Karpas-422 (cell line): ENCODE measurements around the gene VAC14. TPM values are rescaled to one million over a fixed set of nuclear protein-coding genes. Genes with fewer than 3 reads are reported as not detected.

Source experiments
- DNase-seq: peaks from one replicate; pipeline ENCODE4 v3.0.0-alpha.2; 2015
- H2AFZ ChIP-seq: fragments of 200-600 bp; sonication (generic); 2 replicates; pipeline ENCODE4 v1.6.1; 2014; ENCODE audit warnings: antibody characterized with exemption, low read length, mixed read lengths
- H3K27ac ChIP-seq: fragments of 200-600 bp; sonication (generic); 2 replicates; pipeline ENCODE4 v1.5.1; 2014; ENCODE audit warnings: mild to moderate bottlenecking, low read length, moderate library complexity
- H3K27me3 ChIP-seq: fragments of 200-600 bp; sonication (generic); 2 replicates; pipeline ENCODE4 v1.6.1; 2014; ENCODE audit warnings: low read length, mixed read lengths
- H3K36me3 ChIP-seq: fragments of 200-600 bp; sonication (generic); 2 replicates; pipeline ENCODE4 v1.6.1; 2014; ENCODE audit warnings: low read length, mixed read lengths; ENCODE audit not compliant: insufficient read depth
- H3K4me1 ChIP-seq: fragments of 200-600 bp; sonication (generic); 2 replicates; pipeline ENCODE4 v1.6.1; 2014; ENCODE audit warnings: mild to moderate bottlenecking, low read length, mixed read lengths
- H3K4me2 ChIP-seq: fragments of 200-600 bp; sonication (generic); 2 replicates; pipeline ENCODE4 v1.6.1; 2014; ENCODE audit warnings: low read length, low read depth, mild to moderate bottlenecking; ENCODE audit not compliant: poor library complexity, severe bottlenecking
- H3K4me3 ChIP-seq: fragments of 200-600 bp; sonication (generic); 2 replicates; pipeline ENCODE4 v1.5.1; 2014; ENCODE audit warnings: mild to moderate bottlenecking, antibody characterized with exemption, low read length, mixed read lengths
- H3K79me2 ChIP-seq: fragments of 200-600 bp; sonication (generic); 2 replicates; pipeline ENCODE4 v1.6.1; 2014; ENCODE audit warnings: mild to moderate bottlenecking, low read length, mixed read lengths
- H3K9ac ChIP-seq: fragments of 200-600 bp; sonication (generic); 2 replicates; pipeline ENCODE4 v1.6.0; 2014; ENCODE audit warnings: low read length
- H3K9me2 ChIP-seq: fragments of 200-600 bp; sonication (generic), shearing (Covaris generic); replicated peaks from 2 replicates; pipeline ENCODE4 v1.6.0; 2014; ENCODE audit warnings: mild to moderate bottlenecking, low read length, moderate library complexity; ENCODE audit not compliant: insufficient read depth
- H3K9me3 ChIP-seq: fragments of 300-700, 200-600 bp; sonication (generic); 2 replicates; pipeline ENCODE4 v1.6.1; 2014; ENCODE audit warnings: low read length, mixed read lengths
- H4K20me1 ChIP-seq: fragments of 200-600 bp; sonication (generic); 2 replicates; pipeline ENCODE4 v1.6.1; 2014; ENCODE audit warnings: mild to moderate bottlenecking, antibody characterized with exemption, low read length, low read depth; ENCODE audit not compliant: insufficient read depth
- total RNA-seq: library from RNA; depleted of rRNA; stranded (reverse); fragments of >200 nt; shearing (Covaris generic); gene quantifications from 2 replicates; pipeline ENCODE4 v1.2.3, GENCODE V29; 2014; ENCODE audit warnings: low replicate concordance

The VAC14 gene
- total RNA-seq, 1 experiment from 2014 or later, result 39.1 TPM

DNA sequence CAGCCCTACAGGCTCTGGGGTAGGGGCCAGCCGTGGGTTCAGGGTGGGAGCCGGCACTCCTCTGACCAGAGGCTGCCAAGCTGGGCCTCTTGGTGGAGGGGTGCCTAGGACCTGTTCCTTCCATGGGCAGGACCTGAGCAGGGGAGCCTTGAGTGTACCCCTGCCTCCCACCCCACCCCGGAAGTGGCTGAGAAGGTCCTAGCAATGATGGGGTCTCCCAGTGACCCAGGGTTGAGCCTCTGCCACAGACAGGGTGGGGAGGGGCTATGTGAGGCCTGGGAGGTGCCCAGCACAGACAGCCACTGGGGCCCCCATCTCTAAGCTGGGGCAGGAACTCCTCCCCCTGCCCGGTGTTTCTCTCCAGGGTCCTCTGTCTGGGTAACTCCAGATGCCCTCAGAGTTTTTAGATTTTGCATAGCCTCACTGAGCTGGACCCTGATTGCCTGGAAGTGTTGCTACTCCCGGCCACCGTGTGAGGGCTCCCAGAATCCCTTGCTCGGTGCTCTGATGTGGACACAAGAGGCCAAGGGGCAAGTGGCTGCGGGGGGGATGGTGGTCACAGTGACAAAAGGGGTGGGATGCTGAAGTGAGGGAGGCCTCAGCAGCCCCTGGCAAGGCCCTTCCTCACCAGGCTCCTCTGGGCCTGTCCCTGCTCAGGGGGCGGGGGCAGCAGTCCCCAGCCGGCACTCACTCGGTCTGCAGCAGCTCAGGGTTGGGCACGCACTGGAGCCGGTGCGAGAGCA lies 108.7 kb downstream of the VAC14 start:
- H3K79me2 ChIP-seq, result no peaks in the 10 kb centered on the region
- no peaks in the 10 kb centered on the region for H3K9me2 ChIP-seq
- no peaks in the 10 kb centered on the region for H3K27me3 ChIP-seq
- H3K4me3 ChIP-seq, result no peak overlapping the region
- H3K4me2 ChIP-seq, result no peak overlapping the region
- DNase-seq, result no peak
- no peak overlapping the region for H2AFZ ChIP-seq
- no peaks in the 10 kb centered on the region for H3K4me1 ChIP-seq
- H4K20me1 ChIP-seq, result no peaks in the 10 kb centered on the region
- no peak overlapping the region for H3K27ac ChIP-seq
- no peaks in the 10 kb centered on the region for H3K36me3 ChIP-seq
- H3K9me3 ChIP-seq, result no peaks in the 10 kb centered on the region
- no peak overlapping the region for H3K9ac ChIP-seq

DNA sequence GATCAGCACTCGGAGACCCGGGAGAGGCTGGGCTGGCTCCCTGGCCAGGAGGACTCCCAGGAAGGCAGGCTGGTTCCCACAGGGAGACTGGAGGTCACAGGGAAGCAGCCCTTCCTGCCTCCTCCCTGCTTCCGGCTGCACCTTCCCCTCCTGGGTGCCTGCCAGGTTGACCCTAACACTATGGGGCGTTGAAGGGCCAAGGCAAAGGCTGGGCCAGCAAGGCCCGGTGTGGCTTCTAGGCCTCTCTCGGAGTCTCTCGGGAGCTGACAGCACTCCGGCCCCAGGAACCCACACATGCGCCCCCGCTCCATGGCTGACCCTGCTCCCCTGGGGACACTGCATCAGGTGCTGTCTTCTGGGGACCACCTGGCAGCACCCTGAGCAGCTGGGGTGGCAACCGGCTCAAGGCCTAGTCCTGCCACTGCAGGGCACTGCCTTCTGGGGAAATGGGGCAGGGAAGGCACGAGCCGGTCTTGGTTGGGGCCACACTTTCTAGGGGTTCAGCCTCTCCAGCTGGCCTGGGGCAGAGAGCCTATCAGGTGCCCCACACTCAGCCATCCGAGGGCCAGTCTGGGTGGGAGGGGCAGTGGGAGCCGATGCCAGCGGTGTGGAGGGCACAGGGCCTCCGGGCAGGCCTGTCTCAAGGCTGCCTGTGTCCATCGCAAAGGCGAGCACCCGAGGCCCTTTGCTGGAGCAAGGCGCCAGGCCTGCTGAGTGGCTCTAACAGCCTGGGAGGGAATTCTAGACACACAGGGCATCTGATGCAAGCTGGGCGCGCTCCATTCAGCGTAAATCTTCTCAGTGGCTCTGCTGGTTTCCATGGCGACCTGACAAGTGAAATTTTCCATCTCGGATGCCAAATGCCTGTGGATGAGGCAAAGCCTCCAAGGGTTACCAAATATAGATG lies 109.5 kb downstream of the VAC14 start:
- no peak for DNase-seq
- Histone ChIP-seq H3K36me3 (no peaks in the 10 kb centered on the region), H2AFZ (no peak overlapping the region), H3K27ac (no peak overlapping the region), H3K4me2 (no peak overlapping the region), H3K4me3 (no peak overlapping the region), H3K4me1 (no peaks in the 10 kb centered on the region), H3K27me3 (no peaks in the 10 kb centered on the region), H3K9me3 (no peaks in the 10 kb centered on the region), H3K9ac (no peak overlapping the region), H3K9me2 (no peaks in the 10 kb centered on the region), H3K79me2 (no peaks in the 10 kb centered on the region), H4K20me1 (no peaks in the 10 kb centered on the region)

DNA sequence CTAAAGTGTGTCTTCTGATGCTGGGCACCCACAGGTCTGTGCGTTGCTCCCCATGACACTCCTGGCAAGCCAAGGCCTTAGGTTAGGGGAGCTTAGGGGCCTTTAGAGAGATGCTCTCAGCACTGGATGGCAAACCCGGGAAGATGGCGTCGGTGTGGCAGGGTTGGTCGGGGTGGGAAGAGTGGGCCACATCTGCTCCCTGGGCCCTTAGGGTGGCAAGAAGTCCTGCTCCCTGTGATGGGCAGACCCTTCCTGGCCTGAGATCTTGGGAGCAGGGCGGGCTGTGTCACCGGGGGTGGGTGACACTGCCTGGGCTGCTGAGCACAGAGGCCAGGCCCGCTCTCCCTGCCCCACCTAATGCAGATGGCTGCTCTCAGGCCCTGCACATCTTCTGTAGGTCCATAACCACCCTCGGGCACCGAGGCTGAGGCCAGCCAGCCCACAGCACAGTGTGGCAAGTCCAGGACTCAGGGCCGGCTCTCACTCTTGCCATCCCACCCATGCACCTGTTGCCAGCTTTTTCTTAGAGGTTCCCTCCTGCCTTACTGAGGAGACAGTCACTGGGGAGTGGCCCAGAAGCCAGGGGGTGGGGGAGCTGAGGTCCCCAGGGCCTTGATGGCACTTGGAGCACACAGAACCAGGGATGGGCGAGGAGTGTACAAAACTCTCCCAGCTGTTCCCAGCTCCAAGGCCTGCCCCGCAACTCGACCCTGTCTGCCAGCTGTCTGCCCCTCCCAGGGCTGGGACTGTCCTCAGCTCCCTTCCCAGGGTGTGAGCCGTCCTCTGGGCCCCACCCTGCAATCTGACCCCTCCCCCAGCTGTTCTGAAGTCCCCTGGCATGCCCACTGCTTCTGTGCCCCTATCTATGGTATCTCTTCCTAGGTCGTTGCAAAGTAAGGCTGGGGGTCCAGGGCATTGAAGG lies 110.7 kb downstream of the VAC14 start:
- H2AFZ ChIP-seq, result no peak overlapping the region
- no peaks in the 10 kb centered on the region for H3K79me2 ChIP-seq
- no peaks in the 10 kb centered on the region for H3K9me2 ChIP-seq
- DNase-seq, result no peak
- no peaks in the 10 kb centered on the region for H3K9me3 ChIP-seq
- H3K4me1 ChIP-seq, result no peaks in the 10 kb centered on the region
- no peaks in the 10 kb centered on the region for H3K27me3 ChIP-seq
- no peak overlapping the region for H3K27ac ChIP-seq
- no peak overlapping the region for H3K4me2 ChIP-seq
- H4K20me1 ChIP-seq, result no peaks in the 10 kb centered on the region
- no peaks in the 10 kb centered on the region for H3K36me3 ChIP-seq
- no peak overlapping the region for H3K4me3 ChIP-seq
- no peak overlapping the region for H3K9ac ChIP-seq

DNA sequence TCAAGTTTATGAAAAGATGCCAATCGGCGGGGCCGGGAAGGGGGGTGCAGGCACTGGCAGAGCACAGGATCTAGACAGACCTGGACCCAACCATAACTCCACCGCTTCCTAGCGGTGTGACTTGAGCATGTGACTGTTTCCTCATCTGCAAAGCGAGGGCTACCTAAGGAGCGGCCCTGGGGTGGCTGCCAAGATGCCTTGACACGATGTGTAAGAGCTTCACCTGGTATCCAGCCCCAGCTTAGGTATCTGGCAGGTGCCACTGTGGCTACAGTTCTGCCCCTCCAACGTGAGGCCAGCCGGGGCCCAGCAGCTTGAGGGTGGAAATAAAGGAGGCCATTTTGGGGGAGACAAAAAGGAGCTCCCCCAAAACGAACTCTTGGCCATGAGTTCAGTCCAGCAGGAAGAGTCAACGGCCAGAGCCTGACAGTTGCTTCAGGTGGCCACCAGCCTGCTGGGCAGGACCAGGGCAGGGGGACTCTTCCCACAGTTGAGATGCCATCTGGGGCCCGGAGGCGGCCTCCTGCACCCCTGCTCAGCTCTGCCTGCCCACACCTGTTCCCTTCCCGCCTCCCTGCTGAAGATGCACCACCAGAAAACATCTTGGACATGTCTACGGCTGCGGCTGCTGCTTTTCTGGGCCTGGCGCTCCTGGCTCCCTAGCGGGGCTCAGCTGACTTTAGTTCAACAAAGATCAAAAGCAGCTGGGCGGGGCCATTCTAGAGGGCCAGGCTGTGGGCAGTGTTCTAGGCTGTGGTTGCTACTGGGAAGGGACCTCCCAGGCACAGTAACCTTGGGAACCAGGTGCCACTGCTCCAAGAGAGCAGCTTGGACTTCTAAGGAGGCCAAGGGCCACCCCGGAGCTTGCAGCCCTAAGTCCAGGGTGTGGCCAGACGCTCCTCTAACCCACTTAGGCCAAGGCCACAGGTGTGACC lies 111.7 kb downstream of the VAC14 start:
- H3K9ac ChIP-seq, result no peak overlapping the region
- no peak for DNase-seq

DNA sequence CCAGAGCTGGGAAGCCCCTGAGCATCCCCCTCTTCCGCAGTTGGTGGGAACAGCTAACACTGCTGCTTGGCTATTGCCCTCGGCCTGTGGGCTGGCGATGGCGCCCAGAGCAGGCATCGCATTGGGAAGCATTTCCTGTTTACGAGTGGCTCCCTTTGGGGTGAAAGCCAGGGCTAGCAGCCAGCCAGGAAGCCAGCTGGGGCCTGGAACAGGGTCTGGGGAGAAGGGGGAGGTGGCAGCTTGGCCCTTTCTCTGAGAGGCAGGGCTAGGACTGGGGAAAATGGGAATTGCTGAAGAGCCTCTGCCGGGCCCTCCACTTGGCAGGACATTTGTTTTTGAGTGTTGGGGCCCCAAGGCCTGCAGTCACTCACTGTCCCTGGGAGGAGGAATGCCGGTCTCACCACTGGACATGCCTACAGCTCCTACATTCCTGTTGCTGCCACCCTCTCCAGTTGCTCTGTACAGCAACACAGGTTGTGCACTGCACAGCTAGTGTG lies 112.7 kb downstream of the VAC14 start:
- Histone ChIP-seq H3K36me3 (no peaks in the 10 kb centered on the region), H3K9me3 (no peaks in the 10 kb centered on the region), H3K4me1 (no peaks in the 10 kb centered on the region), H3K27ac (no peak overlapping the region), H3K4me2 (no peak overlapping the region), H3K79me2 (no peaks in the 10 kb centered on the region), H4K20me1 (no peaks in the 10 kb centered on the region), H3K27me3 (no peaks in the 10 kb centered on the region), H3K9ac (no peak overlapping the region), H3K4me3 (no peak overlapping the region), H3K9me2 (no peaks in the 10 kb centered on the region), H2AFZ (no peak overlapping the region)
- no peak for DNase-seq

More for the DNA sequence above, 111.7 kb downstream of the VAC14 start:
- no peaks in the 10 kb centered on the region for H3K27me3 ChIP-seq
- H3K27ac ChIP-seq, result no peak overlapping the region
- H3K9me3 ChIP-seq, result no peaks in the 10 kb centered on the region
- no peaks in the 10 kb centered on the region for H4K20me1 ChIP-seq
- H3K4me3 ChIP-seq, result no peak overlapping the region
- H3K36me3 ChIP-seq, result no peaks in the 10 kb centered on the region
- no peaks in the 10 kb centered on the region for H3K79me2 ChIP-seq
- H3K4me1 ChIP-seq, result no peaks in the 10 kb centered on the region
- no peak overlapping the region for H2AFZ ChIP-seq
- H3K9me2 ChIP-seq, result no peaks in the 10 kb centered on the region
- no peak overlapping the region for H3K4me2 ChIP-seq

DNA sequence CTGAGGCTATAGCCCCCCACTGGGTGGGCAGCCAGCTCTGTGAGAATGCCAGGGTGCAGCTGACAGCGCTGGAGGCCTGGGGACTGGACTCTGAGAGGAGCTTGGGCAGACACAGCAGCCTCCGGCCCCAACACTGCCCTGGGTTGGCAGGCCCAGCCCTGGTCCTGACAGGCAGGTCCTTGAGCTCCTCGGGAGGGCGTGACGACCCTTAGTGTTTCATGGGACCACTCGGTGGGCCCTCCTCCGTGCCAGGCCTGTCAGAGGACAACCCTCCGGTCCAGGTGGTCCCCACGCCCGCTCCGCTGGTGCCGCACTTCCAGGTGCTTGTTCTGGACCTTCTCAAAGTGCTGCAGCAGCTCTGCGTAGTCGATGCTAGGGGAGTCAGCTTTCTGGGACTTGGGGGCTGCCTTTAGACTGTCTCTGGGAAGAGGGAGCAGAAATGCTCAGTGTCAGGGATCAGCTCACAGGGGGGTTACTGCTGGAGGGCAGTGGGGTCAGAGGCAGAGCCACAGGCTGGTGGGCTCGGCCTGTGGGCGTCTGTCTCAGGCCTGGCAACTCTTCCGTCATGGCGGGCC lies 113.2 kb downstream of the VAC14 start:
- no peaks in the 10 kb centered on the region for H4K20me1 ChIP-seq
- H3K9ac ChIP-seq, result no peak overlapping the region
- no peaks in the 10 kb centered on the region for H3K27me3 ChIP-seq
- no peak overlapping the region for H3K4me3 ChIP-seq
- no peak overlapping the region for H3K4me2 ChIP-seq
- H3K4me1 ChIP-seq, result peaks cover 2% of the 10 kb centered on the region
- H3K79me2 ChIP-seq, result no peaks in the 10 kb centered on the region
- no peak overlapping the region for H3K27ac ChIP-seq
- no peak overlapping the region for H2AFZ ChIP-seq
- no peaks in the 10 kb centered on the region for H3K9me3 ChIP-seq
- H3K9me2 ChIP-seq, result no peaks in the 10 kb centered on the region
- DNase-seq, result no peak
- H3K36me3 ChIP-seq, result no peaks in the 10 kb centered on the region

DNA sequence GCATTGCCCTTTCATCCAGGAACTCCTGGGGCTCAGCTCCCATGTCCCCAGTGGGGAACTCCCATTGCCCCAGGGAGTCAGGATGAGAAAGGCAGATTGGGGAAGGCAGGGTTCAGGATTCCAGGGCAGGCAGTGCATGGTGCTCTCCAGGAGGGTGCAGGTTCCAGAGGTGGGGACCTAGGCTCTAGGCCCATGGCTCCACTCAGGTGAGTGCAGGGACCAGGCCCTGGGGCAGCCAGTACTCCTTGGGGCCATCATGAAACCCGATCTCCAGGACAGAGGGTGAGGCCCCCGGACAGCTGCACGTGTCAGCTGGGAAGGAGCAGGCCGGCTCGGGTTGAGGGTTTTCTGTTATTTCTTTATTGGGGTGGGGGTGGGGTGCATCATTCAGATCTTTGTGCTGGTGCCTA lies 113.9 kb downstream of the VAC14 start:
- Histone ChIP-seq H3K9me2 (no peaks in the 10 kb centered on the region), H3K27ac (no peak overlapping the region), H2AFZ (no peak overlapping the region), H3K79me2 (no peaks in the 10 kb centered on the region), H3K36me3 (no peaks in the 10 kb centered on the region), H3K27me3 (no peaks in the 10 kb centered on the region), H3K4me2 (no peak overlapping the region), H4K20me1 (no peaks in the 10 kb centered on the region; the same call in 1 of the 2 replicates), H3K4me3 (no peak overlapping the region), H3K9ac (no peak overlapping the region), H3K4me1 (peaks cover 8% of the 10 kb centered on the region), H3K9me3 (no peaks in the 10 kb centered on the region)
- no peak for DNase-seq
